ENCODE measurements around the gene RASAL3. TPM values are rescaled to one million over a fixed set of nuclear protein-coding genes. Genes with fewer than 3 reads are reported as not detected.

RASAL3 gene
- total RNA-seq, 1 donor from 2014 or later = 16.9 TPM

GRCh38 chr19:15449620-15450527 lies 14.5 kb downstream of the RASAL3 start, which contains the start of gene WIZ:
TSS of gene WIZ (minus strand) at chr19:15449956. CDS start at chr19:15448307, 1,649 bp downstream.
- DNase-seq (ENCODE audit: low read depth in 2 of 2) = peak; percentile 79 to 87

GRCh38 chr19:15448778-15449619 lies 15.3 kb downstream of the RASAL3 start:
- DNase-seq (ENCODE audit: low read depth in 2 of 2) = peak in 1 of 2 donors; percentile 18

GRCh38 chr19:15448044-15448777 lies 16.1 kb downstream of the RASAL3 start:
- DNase-seq (ENCODE audit: low read depth in 2 of 2) = peak in 1 of 2 donors; percentile 46

- DNase-seq (ENCODE audit: low read depth in 2 of 2) = no peak
Observed at GRCh38 chr19:15447057-15447456, 17.3 kb downstream of the RASAL3 start.

GRCh38 chr19:15445807-15446376 lies 18.5 kb downstream of the RASAL3 start:
- no peak for DNase-seq (ENCODE audit: low read depth in 2 of 2)

- no peak for DNase-seq (ENCODE audit: low read depth in 2 of 2)
Observed at GRCh38 chr19:15445227-15445605, 19.1 kb downstream of the RASAL3 start.

GRCh38 chr19:15444505-15445226 lies 19.7 kb downstream of the RASAL3 start:
- no peak for DNase-seq (ENCODE audit: low read depth in 2 of 2)

- DNase-seq (ENCODE audit: low read depth in 2 of 2) = no peak
Observed at GRCh38 chr19:15443838-15444237, 20.5 kb downstream of the RASAL3 start.

- no peak for DNase-seq (ENCODE audit: low read depth in 2 of 2)
Observed at GRCh38 chr19:15443325-15443724, 21.0 kb downstream of the RASAL3 start.

- no peak for DNase-seq (ENCODE audit: low read depth in 2 of 2)
Observed at GRCh38 chr19:15442142-15442920, 22.0 kb downstream of the RASAL3 start.

GRCh38 chr19:15441317-15441716 lies 23.0 kb downstream of the RASAL3 start:
- no peak for DNase-seq (ENCODE audit: low read depth in 2 of 2)

GRCh38 chr19:15439821-15440641 lies 24.3 kb downstream of the RASAL3 start:
- DNase-seq (ENCODE audit: low read depth in 2 of 2) = no peak

- DNase-seq (ENCODE audit: low read depth in 2 of 2) = no peak
Observed at GRCh38 chr19:15439078-15439799, 25.1 kb downstream of the RASAL3 start.

- DNase-seq (ENCODE audit: low read depth in 2 of 2) = no peak
Observed at GRCh38 chr19:15438577-15438976, 25.8 kb downstream of the RASAL3 start.

- DNase-seq (ENCODE audit: low read depth in 2 of 2) = no peak
Observed at GRCh38 chr19:15438124-15438496, 26.2 kb downstream of the RASAL3 start.

GRCh38 chr19:15437355-15438123 lies 26.8 kb downstream of the RASAL3 start:
- peak; percentile 20 to 25 for DNase-seq (ENCODE audit: low read depth in 2 of 2)

- no peak for DNase-seq (ENCODE audit: low read depth in 2 of 2)
Observed at GRCh38 chr19:15436826-15437110, 27.6 kb downstream of the RASAL3 start.

All from lung microvascular endothelial cell (primary cell).